CMK (cell line): ENCODE measurements around the gene BLACAT1.

Experiments used
- DNase-seq: peaks from one replicate; pipeline ENCODE4 v3.0.0-alpha.2; 2010; ENCODE audit warnings: low read depth

BLACAT1 gene

DNA sequence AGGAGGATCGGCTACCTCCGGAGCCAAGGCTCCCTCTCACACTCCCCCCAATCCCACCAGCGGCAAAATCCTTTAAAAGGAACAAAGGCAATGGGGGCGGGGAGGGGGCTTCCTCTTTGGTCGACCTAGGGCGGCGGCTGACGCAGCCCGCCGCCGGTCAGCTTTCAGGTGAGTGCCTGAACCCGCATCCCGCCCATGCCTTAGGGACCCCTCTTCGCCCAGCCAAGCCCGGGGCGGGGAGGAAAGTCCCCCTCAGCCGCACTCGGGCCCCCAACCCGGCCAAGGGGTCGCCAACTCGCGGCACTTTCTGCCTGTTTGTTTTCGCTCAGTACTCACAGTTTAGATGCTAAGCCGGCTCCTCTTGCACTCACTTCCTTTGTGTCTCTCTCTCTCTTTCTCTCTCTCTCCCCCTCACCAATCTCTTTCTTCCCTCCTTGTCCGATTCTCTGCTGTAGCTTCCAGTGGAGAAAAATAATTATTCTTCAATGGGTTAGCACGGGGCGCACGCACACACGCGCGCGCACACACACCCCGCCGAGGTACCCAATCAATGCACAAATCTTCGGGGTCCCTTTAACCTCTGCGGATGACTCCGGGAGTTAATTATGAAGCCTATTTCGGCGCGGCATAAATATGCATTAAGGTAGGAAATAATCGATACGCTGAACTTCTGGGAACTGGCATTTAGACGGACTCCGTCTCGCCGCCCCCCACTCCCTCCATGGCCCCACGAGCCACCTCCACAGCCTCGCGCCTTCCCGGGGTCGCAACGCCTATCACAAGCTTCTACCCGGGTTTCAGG, at the start of gene BLACAT1:
Gene BLACAT1, minus strand, starts transcription at position 465 of the 802 bp plus-strand sequence.
- DNase-seq: no peak

DNA sequence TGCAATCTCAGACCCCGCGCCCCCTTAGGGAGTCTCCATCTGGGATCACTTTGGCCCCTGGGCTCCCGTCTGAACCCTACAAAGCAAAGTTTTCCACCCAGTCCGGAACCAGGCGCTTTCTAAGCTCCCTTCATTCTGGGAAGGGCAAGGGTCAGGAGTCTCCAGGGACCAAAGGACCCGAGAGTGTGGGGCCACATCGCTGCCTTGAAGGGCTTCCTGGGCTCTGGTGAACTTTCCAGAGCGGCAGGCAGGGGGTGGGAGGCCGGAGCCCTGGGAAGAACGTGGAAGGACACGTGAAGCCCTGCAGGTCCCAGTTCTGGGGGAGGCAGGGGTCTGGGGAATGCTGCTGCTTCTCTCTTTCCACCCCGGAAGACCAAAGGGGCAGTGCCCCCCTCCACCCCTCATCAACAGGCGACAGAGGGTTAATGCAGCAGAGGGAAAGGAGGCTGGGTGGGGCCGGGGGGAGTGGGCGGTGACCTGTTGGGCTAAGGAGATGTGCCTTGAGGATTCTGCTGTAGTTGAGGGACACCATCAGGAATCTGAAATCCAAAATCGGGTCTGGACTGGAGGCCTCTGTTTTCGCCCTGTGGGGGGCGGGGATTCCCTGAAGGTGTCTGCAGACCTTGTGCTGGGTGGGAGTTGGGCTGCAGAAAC, 49.4 kb upstream of the BLACAT1 start:
- DNase-seq: no peak

DNA sequence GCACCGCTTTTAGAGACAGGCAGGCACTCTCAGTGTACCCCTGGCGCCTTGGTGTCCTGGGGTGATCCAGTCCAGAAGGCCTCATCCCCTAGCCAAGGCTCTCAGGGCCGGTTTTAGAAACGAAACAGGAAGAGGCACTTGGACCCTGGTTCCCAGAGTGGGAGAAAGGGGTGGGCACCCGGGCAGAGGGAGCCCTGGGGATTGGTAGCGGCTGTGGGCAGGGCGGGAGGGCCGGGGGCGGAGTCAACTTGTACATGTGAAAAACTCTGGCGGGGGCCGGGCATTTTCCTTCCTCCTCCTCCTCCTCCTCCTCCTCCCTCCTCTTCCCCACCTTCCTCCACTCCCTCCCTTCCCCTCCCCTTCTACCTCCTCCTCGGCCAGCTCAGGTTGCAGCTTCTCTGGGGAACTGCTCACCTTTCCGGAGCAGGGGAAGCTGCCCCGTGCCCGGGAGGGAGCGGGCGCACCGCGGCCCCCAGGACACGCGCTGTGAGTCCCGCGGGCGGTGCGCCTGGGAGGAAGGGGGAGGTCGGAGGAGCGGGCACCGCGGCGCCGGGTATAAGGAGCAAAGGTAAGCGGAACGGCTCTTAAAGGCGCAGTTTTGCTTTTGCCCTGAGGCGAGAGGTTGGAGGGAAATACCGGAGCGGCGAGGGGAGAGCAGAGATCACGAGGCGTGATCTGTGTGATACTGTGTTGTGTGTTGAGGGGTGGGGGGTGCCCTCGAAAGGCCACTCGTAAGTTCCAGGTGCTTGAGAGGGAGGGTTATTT, 48.6 kb upstream of the BLACAT1 start, which contains the start of gene CDK18:
Gene CDK18, plus strand, starts transcription at position 359 of the 765 bp plus-strand sequence. CDS start 18,499 bp downstream, outside the sequence.
- DNase-seq: peak; percentile 29

DNA sequence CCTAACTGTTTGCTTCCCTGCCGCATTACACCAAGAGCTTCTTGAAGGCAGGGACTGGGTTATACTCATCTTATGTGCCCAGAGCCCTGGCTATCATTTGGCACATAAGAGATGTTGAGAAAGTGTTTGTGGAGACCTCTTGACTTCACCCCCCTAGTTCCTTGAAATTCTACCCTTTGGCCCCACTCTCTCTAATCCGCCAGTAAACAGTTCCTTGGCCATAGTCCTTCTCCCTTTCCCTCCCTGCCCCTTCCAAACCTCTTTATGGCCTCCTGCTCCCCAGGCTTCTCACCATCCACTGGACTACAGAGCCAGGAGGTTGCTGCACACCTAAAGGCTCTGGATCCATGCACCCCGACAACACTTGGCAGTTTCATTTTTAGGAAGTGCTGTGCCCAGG, 47.1 kb upstream of the BLACAT1 start:
- no peak for DNase-seq

DNA sequence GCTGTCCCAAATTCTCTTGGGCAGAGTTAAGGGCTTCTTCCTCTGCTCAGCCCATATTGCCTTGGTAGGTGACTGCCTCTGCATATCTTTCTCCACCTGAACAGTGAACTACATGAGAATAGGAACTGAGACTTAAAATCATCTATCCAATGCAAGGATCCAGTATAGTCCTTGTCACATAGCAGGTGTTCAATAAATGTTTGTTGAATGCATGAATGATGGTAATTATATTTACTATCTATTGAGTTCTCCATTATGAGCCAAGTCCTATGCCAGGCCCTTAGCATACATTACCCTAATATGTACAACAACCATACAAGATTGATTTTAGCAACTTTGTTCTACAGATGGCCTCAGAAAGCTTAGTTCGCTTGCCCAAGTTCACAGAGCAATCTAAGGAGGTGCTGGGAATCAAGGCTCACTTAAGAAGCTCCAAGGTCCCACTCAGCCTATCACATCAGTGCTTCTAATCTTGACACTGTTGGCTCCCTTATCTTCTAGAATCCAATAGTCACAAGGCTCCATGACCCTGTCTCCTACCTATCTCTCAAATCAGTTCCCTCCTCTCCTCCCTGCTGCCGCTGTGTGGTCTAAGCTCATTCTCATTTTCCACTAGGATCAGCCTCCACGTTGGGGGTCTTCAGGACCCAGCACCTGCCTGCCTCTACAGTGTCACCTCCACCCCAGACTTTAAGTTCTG, 46.4 kb upstream of the BLACAT1 start:
- DNase-seq: no peak

DNA sequence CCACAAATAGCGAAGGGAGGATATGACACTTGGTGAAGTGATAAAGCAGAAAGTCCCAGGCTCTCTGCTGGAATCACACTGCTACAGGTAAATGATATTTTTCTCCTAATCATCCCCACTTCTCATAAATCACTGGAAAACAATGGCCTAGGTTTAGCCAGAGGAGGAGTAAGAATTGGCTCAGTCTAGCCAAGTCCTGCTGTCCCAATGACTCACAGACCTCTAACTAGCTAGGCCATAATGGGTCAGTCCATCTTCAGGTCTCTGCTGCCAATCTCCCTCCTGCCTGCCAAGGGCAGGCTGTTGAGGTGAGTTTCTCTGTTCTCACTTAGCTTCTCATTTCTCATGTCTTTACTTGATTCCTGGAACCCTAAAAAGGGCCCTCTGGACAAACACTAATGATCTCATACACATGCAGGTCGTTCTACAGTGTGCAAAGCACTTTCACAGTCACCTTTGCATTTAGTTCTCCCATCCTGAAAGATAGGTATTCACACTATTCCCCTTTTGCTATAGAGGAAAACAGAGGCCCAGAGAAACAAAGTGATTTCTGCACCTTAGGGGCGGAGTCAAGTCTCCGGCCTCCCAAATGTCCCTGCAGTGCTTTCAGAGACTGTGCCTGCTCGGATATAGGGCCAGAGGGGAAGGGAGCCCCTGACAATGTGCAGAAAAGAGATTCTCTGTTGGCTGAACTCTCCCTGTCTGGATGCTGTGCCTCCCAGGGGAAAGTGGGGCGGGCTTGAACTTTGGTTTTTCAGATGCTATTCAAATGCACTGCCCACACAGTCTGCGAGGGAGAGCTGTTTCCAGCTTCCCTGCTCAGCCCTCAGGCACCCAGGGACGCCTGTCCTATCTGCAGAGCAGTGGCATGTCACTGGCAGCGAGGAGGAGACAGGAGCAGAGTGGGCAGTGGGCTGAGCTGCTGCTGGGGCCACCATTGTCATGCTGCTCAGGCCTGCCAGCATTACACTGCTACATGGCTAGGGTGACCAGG, 44.7 kb upstream of the BLACAT1 start:
- DNase-seq: no peak

DNA sequence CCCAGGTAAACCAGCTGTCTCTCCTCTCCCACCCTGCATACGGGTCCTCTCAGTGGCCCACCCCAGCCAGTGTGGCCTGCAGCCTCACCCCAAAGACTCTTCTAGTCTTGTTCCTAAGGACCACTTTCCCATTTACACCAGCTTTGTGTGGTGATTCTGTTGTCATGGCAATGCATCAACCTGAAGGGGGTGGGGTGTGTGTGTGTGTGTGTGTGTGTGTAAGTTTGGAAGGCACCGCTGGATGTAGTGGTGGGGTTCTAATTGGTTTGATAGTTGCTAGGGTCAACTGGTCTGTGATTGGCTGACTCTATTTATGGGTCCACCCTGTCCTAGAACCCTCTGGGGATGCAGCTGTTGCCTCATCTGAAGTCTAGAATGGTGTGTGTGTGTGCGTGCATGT, 43.9 kb upstream of the BLACAT1 start:
- DNase-seq: no peak

DNA sequence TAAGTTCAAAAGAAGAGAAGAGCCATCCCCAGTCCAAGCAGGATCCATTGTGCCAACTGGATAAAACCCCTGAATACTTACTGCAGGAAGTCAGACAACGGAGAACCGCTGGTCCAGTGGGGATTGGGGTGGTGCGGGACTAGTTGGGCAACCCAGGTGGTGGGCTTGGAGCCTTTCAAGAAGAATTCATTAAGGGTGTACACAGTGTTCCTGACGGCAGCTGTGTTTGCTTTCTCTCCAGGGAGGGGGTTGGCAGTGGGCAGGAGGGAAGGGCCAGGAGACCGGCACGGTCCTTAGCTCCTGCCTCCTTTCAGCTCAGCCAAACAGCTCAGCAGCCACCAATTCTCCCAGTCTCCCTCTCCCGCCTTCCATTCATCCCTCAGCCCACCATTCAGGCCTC, 41.5 kb upstream of the BLACAT1 start:
- no peak for DNase-seq

DNA sequence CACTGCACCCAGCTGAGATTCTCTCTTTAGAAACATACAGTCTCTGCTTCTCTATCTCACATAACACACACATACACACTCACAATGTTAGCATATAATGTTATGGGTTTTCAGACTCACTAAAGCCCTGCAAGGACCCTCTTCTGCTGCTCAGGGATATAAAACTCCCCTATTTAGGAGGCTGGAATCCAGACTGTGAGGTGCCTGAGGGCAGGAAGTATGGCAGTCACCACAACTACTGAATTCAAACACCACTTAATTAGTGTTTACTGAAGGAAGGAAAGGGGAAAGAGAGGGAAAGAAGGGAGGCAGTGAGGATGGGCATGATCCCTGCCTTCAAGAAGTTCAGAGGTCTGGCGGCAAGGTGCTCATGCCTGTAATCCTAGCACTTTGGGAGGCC, 40.8 kb upstream of the BLACAT1 start:
- DNase-seq: no peak

DNA sequence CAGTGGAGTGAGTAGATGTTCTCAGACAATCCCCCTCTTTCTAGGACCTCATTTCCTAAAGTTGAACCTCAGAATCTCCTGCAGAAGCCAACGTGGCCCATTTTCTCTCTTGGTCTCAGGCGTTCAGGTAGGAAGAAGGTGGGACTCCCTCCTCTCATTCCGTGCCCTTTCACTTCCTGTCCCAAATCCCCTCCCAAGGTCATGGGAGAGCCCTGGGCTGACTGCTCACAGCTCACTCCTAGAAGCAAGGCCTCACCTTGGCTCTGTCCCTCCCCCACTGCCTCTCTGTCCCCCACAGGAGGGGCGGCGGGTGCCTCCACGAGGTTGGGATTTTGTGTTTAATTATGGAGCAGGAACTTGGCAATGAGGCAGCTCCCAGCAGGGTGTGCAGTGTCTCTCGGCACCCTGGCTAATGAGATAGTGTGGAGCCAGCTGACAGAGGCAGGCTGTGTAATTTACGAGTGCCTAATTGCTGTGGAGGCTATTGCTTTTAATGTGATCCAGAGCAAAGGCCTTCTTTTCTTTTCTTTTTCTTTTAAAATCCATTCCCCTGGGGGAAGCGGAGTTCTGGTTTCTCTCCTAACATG, 39.5 kb upstream of the BLACAT1 start:
- no peak for DNase-seq

DNA sequence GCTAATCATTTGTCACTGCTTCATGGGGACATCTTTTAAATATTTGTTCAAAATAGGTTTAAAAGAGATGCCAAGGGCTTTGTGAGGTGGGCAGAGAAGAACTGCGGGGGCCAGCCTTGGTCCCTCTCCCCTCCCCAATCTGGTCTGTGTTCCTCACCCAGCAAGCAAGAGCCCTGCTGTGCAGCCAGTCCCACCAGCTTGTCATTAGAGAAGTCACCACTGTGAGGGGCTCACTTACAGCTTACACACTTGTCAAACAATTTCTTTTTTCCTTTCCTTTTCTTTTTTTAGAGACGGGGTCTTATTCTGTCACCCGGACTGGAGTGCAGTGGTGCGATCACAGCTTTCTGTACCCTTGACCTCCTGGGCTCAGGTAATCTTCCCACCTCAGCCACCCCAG, 38.3 kb upstream of the BLACAT1 start:
- no peak for DNase-seq

DNA sequence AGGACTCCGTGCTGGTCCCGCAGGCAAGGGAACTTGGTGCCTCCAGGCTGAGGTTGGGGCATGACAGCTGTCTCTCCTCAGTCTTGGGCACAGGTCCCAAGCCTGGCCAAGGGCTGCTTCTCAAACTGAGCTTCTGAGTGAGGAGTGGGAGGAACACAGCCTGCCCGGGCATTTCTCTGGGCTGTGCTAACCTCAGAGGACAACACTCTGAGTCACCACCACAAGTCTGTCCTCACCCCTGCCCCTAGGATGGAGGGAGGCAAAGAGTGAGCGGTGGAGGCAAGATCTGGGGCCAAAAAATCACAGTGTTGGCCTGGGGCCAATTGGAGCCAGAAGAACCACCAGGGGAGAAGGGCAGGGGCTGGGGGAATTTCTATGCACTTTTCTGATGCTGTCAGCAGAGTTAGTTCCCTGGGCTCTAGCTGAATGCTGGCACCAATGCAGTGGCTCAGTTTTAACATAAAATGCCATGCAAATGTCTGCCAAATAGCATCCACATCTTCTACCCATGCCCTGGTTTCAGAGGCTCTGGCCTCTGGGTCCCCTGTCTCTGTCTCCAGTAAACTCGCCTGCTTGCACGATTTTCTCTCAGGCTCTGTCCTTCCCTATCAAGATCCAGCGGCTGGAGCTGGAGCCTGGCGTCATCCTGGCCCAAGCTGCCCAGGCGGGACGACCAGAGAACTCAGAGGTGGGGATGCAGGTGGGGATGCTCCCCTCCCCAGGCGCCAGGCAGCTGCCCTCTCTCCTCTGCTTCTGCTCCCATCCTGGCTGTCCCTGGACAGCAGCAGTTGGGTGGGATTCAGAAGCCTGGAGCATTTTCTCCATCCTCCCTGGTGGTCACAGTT, 37.6 kb upstream of the BLACAT1 start:
- DNase-seq: no peak

DNA sequence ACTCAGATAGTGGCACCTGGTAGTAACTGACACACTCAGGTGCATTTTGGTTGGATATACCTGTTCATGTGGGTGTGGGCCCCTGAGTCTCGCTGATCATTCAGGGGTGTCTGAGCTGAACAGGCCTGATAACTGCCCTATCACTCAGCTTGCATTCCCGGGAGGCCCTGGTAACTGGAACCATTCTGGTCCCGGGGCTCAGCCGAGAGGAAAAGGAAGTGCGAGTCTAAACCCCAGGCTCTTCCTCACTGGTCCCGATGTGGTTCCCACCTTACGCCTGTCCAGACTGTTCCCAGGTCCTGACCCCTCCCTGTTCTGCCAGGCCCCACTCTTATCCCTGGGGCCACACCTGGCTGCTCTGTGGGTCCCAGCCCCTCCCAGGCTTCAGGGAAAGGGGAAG, 36.9 kb upstream of the BLACAT1 start:
- no peak for DNase-seq

DNA sequence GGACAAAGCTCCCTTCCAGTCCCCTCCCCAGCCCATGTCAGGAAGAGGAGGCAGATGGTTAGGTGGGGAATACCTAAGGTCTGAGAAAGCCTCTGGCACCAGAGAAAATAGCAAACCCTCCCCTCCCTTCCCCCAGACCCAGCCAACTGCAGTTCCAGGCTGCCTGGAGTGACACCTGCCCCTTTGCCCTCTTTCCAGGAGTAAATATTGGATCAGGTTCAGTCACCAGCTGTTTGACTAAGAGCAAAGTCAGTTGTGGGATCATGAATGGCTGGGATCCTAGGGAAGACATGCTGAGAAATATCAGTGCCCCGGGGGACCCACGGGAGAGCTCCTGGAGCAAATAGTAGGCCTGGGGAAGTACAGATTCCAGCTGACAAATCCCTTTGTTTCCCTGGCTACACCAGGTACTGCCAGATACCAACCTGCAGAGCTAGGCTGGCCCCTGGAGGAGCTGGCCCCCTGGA, 36.4 kb upstream of the BLACAT1 start:
- no peak for DNase-seq

DNA sequence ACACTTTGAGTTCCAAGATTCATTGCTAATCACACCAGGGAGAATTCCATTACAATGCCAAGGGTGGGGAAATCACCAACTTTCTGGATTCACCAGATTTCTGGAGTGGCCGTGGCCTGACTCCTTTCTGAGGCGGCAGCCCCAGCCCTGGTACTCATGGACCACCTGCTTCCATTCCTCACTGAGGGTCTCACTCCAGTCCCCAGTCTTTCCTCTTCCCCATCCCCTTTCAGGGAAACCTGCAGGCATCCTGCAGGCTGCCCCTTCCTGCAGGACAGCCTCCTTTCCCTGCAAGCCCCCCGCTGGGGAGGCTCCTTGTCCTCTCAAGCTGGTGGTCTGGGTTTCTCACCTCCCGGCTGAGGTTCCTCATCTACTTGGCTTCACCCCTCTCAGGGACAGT, 35.9 kb upstream of the BLACAT1 start:
- DNase-seq: no peak

DNA sequence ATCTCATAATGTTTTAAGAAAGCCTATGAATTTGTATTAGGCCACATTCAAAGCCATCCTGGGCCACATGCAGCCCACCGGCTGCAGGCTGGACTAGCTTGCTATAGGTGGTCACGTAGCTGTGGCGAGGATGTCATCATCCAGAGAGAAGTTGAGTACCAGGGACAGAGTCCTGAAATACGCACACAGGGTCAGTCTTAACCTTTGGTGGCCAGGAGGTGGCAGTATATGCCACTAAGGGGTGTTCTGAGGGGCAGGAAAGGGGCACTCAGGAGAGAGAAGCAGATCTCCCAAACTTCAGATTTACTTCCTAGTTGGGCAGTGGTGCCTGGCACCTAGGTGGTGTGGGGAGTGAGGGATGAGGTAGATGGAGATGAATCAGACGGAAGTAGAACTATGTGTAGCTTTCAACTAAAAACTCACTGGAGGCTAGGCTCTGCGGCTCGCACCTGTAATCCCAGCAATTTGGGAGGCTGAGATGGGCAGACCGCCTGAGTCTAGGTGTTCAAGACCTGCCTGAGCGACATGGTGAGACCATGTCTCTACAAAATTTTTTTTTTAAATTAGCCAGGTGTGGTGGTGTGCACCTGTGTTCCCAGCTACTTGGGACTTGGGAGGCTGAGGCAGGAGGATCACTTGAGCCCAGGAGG, 32.4 kb upstream of the BLACAT1 start:
- DNase-seq: no peak

DNA sequence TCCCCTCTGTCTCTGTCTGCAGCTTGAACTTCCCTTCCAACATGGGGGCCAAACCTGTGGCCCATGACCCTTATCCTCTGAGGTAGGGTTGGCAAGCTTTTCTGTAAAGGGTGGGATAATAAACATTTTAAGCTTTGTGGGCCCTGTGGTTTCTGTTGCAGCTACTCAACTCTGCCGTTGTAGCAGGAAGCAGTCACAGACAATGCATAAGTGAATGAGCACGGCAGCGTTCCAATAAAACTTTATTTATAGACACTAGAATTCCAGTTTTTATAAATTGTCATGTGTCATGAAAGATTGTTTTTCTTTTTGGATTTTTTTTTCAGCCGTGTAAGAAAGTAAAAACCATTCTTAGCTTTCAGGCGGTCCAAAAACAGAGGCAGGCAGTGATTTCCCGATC, 30.4 kb upstream of the BLACAT1 start:
- no peak for DNase-seq

DNA sequence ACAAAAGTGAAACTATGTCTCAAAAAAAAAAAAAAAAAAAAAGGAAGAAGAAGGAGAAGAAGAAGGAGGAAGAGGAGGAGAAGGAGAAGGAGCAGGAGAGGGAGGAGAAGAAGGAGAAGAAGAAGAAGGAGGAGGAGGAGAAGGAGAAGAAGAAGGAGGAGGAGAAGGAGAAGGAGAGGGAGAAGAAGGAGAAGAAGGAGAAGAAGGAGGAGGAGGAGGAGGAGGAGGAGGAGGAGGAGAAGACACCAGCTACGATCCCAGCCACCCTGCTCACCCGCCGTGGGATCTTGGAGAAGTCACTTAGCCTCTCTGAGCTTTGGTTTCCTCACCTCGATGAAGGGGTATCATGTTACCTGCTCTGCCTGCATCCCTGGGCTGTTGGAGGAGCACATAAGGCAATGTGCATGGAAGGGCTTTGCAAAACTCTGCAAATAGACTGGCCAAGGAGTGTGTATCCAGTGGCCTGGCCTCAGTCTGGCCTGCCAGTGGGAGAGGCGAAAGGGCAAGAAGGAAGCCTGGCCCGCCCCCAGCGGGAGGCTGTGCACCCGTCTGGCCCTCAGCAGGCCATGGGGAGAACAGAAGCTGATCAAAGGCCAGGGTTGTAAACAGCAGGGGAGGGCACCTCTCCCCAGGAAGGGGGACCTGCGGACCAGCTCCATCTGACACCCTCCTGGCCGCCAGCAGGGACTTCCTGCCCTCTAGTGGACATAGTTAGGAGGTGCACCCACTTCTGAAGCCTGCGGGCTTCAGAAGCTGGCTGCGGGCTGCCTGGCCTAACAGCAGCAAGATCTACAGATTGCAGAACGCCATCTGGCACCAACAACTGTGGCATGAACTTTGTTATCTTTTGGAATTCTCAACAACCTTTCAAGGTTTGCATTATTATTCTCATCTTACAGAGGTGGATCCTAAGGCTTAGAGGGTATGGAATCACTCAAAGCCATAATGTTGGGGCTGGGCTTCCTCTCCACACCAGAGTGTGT, 29.4 kb upstream of the BLACAT1 start:
- peak; percentile 60 for DNase-seq
